ENCODE measurements around the gene WDR27.

- TF ChIP-seq, protein P1, sequence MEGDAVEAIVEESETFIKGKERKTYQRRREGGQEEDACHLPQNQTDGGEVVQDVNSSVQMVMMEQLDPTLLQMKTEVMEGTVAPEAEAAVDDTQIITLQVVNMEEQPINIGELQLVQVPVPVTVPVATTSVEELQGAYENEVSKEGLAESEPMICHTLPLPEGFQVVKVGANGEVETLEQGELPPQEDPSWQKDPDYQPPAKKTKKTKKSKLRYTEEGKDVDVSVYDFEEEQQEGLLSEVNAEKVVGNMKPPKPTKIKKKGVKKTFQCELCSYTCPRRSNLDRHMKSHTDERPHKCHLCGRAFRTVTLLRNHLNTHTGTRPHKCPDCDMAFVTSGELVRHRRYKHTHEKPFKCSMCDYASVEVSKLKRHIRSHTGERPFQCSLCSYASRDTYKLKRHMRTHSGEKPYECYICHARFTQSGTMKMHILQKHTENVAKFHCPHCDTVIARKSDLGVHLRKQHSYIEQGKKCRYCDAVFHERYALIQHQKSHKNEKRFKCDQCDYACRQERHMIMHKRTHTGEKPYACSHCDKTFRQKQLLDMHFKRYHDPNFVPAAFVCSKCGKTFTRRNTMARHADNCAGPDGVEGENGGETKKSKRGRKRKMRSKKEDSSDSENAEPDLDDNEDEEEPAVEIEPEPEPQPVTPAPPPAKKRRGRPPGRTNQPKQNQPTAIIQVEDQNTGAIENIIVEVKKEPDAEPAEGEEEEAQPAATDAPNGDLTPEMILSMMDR (IDR thresholded peaks at IDR 0.05; ENCODE audit: borderline replicate concordance, extremely low read depth, low read length, poor library complexity, severe bottlenecking), result no peak
- no peak for TF ChIP-seq EZH2 (IDR thresholded peaks at IDR 0.05; ENCODE audit: borderline replicate concordance, low read depth, low read length, severe bottlenecking)
Measured at GRCh38 chr6:169623343-169623742, 78.5 kb downstream of the WDR27 start.

All from DND-41 (cell line).